Measurements from ENCODE around the gene ACR.

Gene ACR

DNA sequence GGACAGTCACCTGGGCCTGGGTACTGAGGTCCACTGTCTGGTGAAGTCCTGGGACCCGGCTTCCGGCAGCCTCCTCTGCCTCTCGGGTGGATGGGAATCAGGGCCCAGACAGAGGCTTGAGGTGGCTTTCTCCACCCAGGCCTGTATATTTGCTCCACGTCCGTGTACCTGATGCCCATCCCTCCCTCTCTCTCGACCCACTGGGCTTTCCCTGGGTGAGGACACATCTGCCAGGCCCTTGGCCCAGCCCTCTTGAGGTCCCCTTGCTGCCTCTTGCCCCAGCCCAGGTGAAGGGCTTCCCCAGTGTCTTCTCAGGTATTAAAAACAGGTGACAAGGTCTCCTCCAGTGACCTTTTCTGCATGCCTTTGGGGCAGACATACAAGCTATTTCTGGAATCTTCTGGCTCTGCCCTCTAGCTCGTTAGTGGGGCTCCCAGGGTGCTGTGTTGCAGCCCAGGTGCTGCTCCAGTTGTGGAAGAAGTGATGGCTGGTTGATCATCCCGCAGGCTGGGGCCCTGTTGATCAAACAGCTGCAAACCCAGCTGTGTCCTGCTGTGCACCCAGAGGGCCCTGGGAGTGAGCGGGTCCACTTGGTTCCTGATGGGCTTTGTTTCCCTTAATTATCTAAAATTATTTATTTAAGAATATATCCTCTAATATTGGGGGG is 25.5 kb upstream of the ACR start:
- Histone ChIP-seq H3K9ac (ENCODE audit: low read length) (no peak overlapping the region), H3K9me3 (ENCODE audit: insufficient read depth, low read depth, low read length) (peaks cover 13% of the 10 kb centered on the region), H3K23ac (ENCODE audit: low read length) (no peak overlapping the region), H3K27me3 (ENCODE audit: insufficient read depth, low read length) (no peaks in the 10 kb centered on the region), H3K18ac (ENCODE audit: low read length) (no peak overlapping the region), H2BK120ac (ENCODE audit: insufficient read depth, low read length, poor library complexity) (no peak overlapping the region), H4K8ac (ENCODE audit: low read depth, low read length) (no peak overlapping the region), H3K79me1 (ENCODE audit: low read length) (no peaks in the 10 kb centered on the region), H3K79me2 (ENCODE audit: control insufficient read depth, insufficient read depth, low read length, poor library complexity) (no peaks in the 10 kb centered on the region), H3K4me3 (ENCODE audit: low read depth, low read length) (no peak overlapping the region), H4K12ac (ENCODE audit: low read depth, low read length) (no peak overlapping the region), H2BK5ac (ENCODE audit: low read depth, low read length, poor library complexity) (no peak overlapping the region), H3K4me1 (ENCODE audit: control insufficient read depth in 1 of 2, insufficient read depth in 2 of 2, low read length in 2 of 2) (peaks cover 2% of the 10 kb centered on the region in 2 experiments), H2BK12ac (ENCODE audit: low read length) (no peak overlapping the region), H3K4ac (ENCODE audit: low read depth, low read length) (no peak overlapping the region), H3K14ac (ENCODE audit: low read length) (no peak overlapping the region), H2AFZ (ENCODE audit: insufficient read depth, low read length, poor library complexity) (no peak overlapping the region), H3K27ac (ENCODE audit: low read depth, low read length) (no peak overlapping the region), H3K36me3 (ENCODE audit: control insufficient read depth in 1 of 2, insufficient read depth in 2 of 2, low read length in 2 of 2) (no peaks in the 10 kb centered on the region), H4K91ac (ENCODE audit: low read depth, low read length) (no peak overlapping the region), H3K4me2 (ENCODE audit: low read length) (no peak overlapping the region), H2AK5ac (ENCODE audit: low read length) (no peak overlapping the region)
- DNase-seq = no peak
- WGBS (ENCODE audit: extremely low coverage, insufficient coverage, insufficient read length) = no CpG with 5 or more reads among the region's 9 CpGs

DNA sequence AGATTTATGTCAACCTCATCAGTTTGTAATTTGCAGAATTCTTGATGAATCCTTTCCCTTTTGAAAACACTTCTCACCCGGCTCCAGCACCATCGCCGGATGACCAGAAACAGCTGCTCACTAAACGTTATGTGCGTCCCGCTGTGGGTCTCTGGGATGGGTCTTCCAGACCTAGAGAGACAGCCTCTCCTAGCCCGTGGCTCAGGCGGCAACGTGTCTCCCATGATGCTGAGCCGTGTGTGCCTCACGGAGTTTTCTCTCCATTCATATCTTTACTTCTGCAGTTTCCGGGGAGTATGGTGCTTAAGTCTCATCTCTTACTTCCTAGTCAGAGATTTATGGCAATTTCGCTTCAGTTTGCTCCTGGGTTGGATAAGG is 25.0 kb upstream of the ACR start:
- H3K14ac ChIP-seq (ENCODE audit: low read length) = no peak overlapping the region
- H4K91ac ChIP-seq (ENCODE audit: low read depth, low read length) = no peak overlapping the region
- no peak overlapping the region for H3K27ac ChIP-seq (ENCODE audit: low read depth, low read length)
- no peak overlapping the region for H4K8ac ChIP-seq (ENCODE audit: low read depth, low read length)
- H3K23ac ChIP-seq (ENCODE audit: low read length) = no peak overlapping the region
- H2BK120ac ChIP-seq (ENCODE audit: insufficient read depth, low read length, poor library complexity) = no peak overlapping the region
- H3K4ac ChIP-seq (ENCODE audit: low read depth, low read length) = no peak overlapping the region
- H3K4me2 ChIP-seq (ENCODE audit: low read length) = no peak overlapping the region
- H2AK5ac ChIP-seq (ENCODE audit: low read length) = no peak overlapping the region
- H3K79me1 ChIP-seq (ENCODE audit: low read length) = no peaks in the 10 kb centered on the region
- peaks cover 15% of the 10 kb centered on the region for H3K9me3 ChIP-seq (ENCODE audit: insufficient read depth, low read depth, low read length)
- H3K4me3 ChIP-seq (ENCODE audit: low read depth, low read length) = no peak overlapping the region
- no peaks in the 10 kb centered on the region for H3K79me2 ChIP-seq (ENCODE audit: control insufficient read depth, insufficient read depth, low read length, poor library complexity)
- peaks cover 2% of the 10 kb centered on the region in 2 experiments for H3K4me1 ChIP-seq (ENCODE audit: control insufficient read depth in 1 of 2, insufficient read depth in 2 of 2, low read length in 2 of 2)
- WGBS (ENCODE audit: extremely low coverage, insufficient coverage, insufficient read length) = no CpG with 5 or more reads among the region's 13 CpGs
- no peaks in the 10 kb centered on the region for H3K27me3 ChIP-seq (ENCODE audit: insufficient read depth, low read length)
- H3K18ac ChIP-seq (ENCODE audit: low read length) = no peak overlapping the region
- H3K9ac ChIP-seq (ENCODE audit: low read length) = no peak overlapping the region
- H3K36me3 ChIP-seq (ENCODE audit: control insufficient read depth in 1 of 2, insufficient read depth in 2 of 2, low read length in 2 of 2) = no peaks in the 10 kb centered on the region
- H2BK12ac ChIP-seq (ENCODE audit: low read length) = no peak overlapping the region
- DNase-seq = no peak
- H4K12ac ChIP-seq (ENCODE audit: low read depth, low read length) = no peak overlapping the region
- H2AFZ ChIP-seq (ENCODE audit: insufficient read depth, low read length, poor library complexity) = no peak overlapping the region
- no peak overlapping the region for H2BK5ac ChIP-seq (ENCODE audit: low read depth, low read length, poor library complexity)

DNA sequence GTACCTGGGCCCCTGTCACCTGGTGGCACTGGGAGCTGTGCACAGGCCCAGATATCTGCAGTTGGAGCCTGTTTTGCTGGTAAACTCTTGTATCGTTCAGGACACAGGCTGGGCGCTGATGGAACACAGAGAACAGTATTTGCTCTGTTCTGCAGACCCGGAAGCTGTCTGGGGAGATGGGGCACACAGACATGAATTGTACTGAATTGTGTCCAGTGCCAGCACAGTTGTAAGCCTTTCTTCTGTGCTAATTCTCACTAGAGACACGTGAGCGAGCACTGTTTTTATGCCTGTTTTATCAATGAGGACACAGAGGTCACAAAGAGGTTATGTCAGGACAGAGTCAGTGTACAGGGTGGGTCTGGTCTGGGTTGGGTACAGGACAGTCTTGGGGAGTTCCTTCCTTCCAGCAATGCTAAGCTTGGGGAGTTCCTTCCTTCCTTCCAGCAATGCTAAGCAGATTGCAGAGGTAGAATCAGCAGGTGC is 24.4 kb upstream of the ACR start:
- Histone ChIP-seq H3K79me2 (ENCODE audit: control insufficient read depth, insufficient read depth, low read length, poor library complexity) (no peaks in the 10 kb centered on the region), H3K4me1 (ENCODE audit: control insufficient read depth in 1 of 2, insufficient read depth in 2 of 2, low read length in 2 of 2) (peaks cover 2% of the 10 kb centered on the region in 2 experiments), H3K4me2 (ENCODE audit: low read length) (no peak overlapping the region), H3K79me1 (ENCODE audit: low read length) (no peaks in the 10 kb centered on the region), H3K4ac (ENCODE audit: low read depth, low read length) (no peak overlapping the region), H2BK12ac (ENCODE audit: low read length) (no peak overlapping the region), H2AFZ (ENCODE audit: insufficient read depth, low read length, poor library complexity) (no peak overlapping the region), H3K23ac (ENCODE audit: low read length) (no peak overlapping the region), H3K9ac (ENCODE audit: low read length) (no peak overlapping the region), H2BK120ac (ENCODE audit: insufficient read depth, low read length, poor library complexity) (no peak overlapping the region), H4K91ac (ENCODE audit: low read depth, low read length) (no peak overlapping the region), H3K9me3 (ENCODE audit: insufficient read depth, low read depth, low read length) (peaks cover 15% of the 10 kb centered on the region), H2AK5ac (ENCODE audit: low read length) (no peak overlapping the region), H3K14ac (ENCODE audit: low read length) (no peak overlapping the region), H3K27ac (ENCODE audit: low read depth, low read length) (no peak overlapping the region), H2BK5ac (ENCODE audit: low read depth, low read length, poor library complexity) (no peak overlapping the region), H3K4me3 (ENCODE audit: low read depth, low read length) (no peak overlapping the region), H4K12ac (ENCODE audit: low read depth, low read length) (no peak overlapping the region), H3K18ac (ENCODE audit: low read length) (no peak overlapping the region), H3K36me3 (ENCODE audit: control insufficient read depth in 1 of 2, insufficient read depth in 2 of 2, low read length in 2 of 2) (no peaks in the 10 kb centered on the region), H3K27me3 (ENCODE audit: insufficient read depth, low read length) (no peaks in the 10 kb centered on the region), H4K8ac (ENCODE audit: low read depth, low read length) (no peak overlapping the region)
- WGBS (ENCODE audit: extremely low coverage, insufficient coverage, insufficient read length) = no CpG with 5 or more reads among the region's 5 CpGs
- no peak for DNase-seq

DNA sequence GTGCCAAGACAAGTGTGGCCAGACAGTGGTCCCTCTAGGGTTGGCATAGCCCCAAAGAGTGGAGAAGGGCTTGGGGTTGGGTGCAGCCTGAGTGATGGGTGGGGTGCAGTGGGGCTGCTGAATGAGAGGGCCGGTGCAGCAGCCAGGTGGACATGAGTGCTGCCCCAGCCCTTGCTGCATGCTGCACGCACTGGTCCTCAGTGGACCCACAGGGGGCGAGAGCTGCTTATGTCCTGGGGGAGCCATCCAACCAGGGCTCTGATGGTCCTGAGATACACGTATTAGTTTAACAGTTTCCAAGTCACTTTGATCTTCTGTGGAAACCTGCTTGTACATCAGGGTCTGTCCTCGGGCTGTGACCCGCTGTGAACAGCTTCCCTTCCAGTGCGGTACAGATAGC is 23.9 kb upstream of the ACR start:
- H3K27me3 ChIP-seq (ENCODE audit: insufficient read depth, low read length) = peaks cover 4% of the 10 kb centered on the region
- no peak overlapping the region for H3K23ac ChIP-seq (ENCODE audit: low read length)
- no peaks in the 10 kb centered on the region for H3K36me3 ChIP-seq (ENCODE audit: control insufficient read depth in 1 of 2, insufficient read depth in 2 of 2, low read length in 2 of 2)
- H4K91ac ChIP-seq (ENCODE audit: low read depth, low read length) = no peak overlapping the region
- no peak overlapping the region for H3K27ac ChIP-seq (ENCODE audit: low read depth, low read length)
- peaks cover 2% of the 10 kb centered on the region in 2 experiments for H3K4me1 ChIP-seq (ENCODE audit: control insufficient read depth in 1 of 2, insufficient read depth in 2 of 2, low read length in 2 of 2)
- H3K4me2 ChIP-seq (ENCODE audit: low read length) = no peak overlapping the region
- H4K12ac ChIP-seq (ENCODE audit: low read depth, low read length) = no peak overlapping the region
- no peak overlapping the region for H2AK5ac ChIP-seq (ENCODE audit: low read length)
- H3K9ac ChIP-seq (ENCODE audit: low read length) = no peak overlapping the region
- H3K4ac ChIP-seq (ENCODE audit: low read depth, low read length) = no peak overlapping the region
- H3K4me3 ChIP-seq (ENCODE audit: low read depth, low read length) = no peak overlapping the region
- no CpG with 5 or more reads among the region's 7 CpGs for WGBS (ENCODE audit: extremely low coverage, insufficient coverage, insufficient read length)
- H2BK12ac ChIP-seq (ENCODE audit: low read length) = no peak overlapping the region
- H3K18ac ChIP-seq (ENCODE audit: low read length) = no peak overlapping the region
- H2BK120ac ChIP-seq (ENCODE audit: insufficient read depth, low read length, poor library complexity) = no peak overlapping the region
- no peak overlapping the region for H3K14ac ChIP-seq (ENCODE audit: low read length)
- peaks cover 15% of the 10 kb centered on the region for H3K9me3 ChIP-seq (ENCODE audit: insufficient read depth, low read depth, low read length)
- H4K8ac ChIP-seq (ENCODE audit: low read depth, low read length) = no peak overlapping the region
- no peak for DNase-seq
- H3K79me2 ChIP-seq (ENCODE audit: control insufficient read depth, insufficient read depth, low read length, poor library complexity) = no peaks in the 10 kb centered on the region
- H3K79me1 ChIP-seq (ENCODE audit: low read length) = no peaks in the 10 kb centered on the region
- H2BK5ac ChIP-seq (ENCODE audit: low read depth, low read length, poor library complexity) = no peak overlapping the region
- H2AFZ ChIP-seq (ENCODE audit: insufficient read depth, low read length, poor library complexity) = no peak overlapping the region
